CD4-positive, alpha-beta memory T cell (primary cell): Measurements from ENCODE around the gene KCNE1. TPM values are rescaled to one million over a fixed set of nuclear protein-coding genes. Genes with fewer than 3 reads are reported as not detected.
"Not testable (repeated sequence)": the region's sequence is repeated elsewhere in the genome, so short reads cannot be mapped to it uniquely, and the experiment has no call there.

Source experiments
- CTCF ChIA-PET: fragments of 350-600 bp; sonication (Branson Sonifier 250); formaldehyde crosslinking; loops from one replicate; lab custom pipeline; 2021; ENCODE audit warnings: inconsistent platforms; ENCODE audit not compliant: partially characterized antibody; lab: Charles Lee
- POLR2A ChIA-PET: fragments of 350-600 bp; sonication (Branson Sonifier 250); formaldehyde crosslinking; loops from one replicate; lab custom pipeline; 2021; ENCODE audit not compliant: partially characterized antibody; lab: Charles Lee
- DNase-seq, 5 donors: peaks; one replicate each; pipeline versions ENCODE4 v3.0.0 to v3.0.0-alpha.2; 2020 to 2022; ENCODE audit warnings: mixed read lengths in 1 of 5
- H3K27ac ChIP-seq: one replicate; pipeline ENCODE4 v1.7.0; 2013; ENCODE audit warnings: low read depth, low read length
- H3K27me3 ChIP-seq: 2 replicates; pipeline ENCODE4 v1.7.0; 2013; ENCODE audit warnings: mild to moderate bottlenecking, low read length, moderate library complexity; ENCODE audit not compliant: insufficient read depth
- H3K36me3 ChIP-seq: 2 replicates; pipeline ENCODE4 v1.7.0; 2013; ENCODE audit warnings: mild to moderate bottlenecking, low read length, moderate library complexity; ENCODE audit not compliant: insufficient read depth
- H3K4me1 ChIP-seq: 2 replicates; pipeline ENCODE4 v1.7.0; 2013; ENCODE audit warnings: mild to moderate bottlenecking, low read length, moderate library complexity; ENCODE audit not compliant: insufficient read depth
- H3K4me3 ChIP-seq, 2 donors: one replicate each; pipeline ENCODE4 v1.7.0; 2013; ENCODE audit warnings: low read length in 2 of 2, mild to moderate bottlenecking in 1 of 2
- H3K9me3 ChIP-seq, 2 donors: one replicate each; pipeline ENCODE4 v1.7.0; 2013; ENCODE audit warnings: low read length in 2 of 2, control low read depth in 1 of 2; ENCODE audit not compliant: control insufficient read depth in 1 of 2
- H3K27ac Mint-ChIP-seq, 7 donors: one replicate each; pipeline ENCODE4 v1.8.0; 2020 to 2021; ENCODE audit warnings: mixed read lengths in 7 of 7, mild to moderate bottlenecking in 6 of 7, inconsistent platforms in 3 of 7, moderate library complexity in 3 of 7
- H3K27me3 Mint-ChIP-seq, 2 donors: one replicate each; pipeline ENCODE4 v1.8.0; 2020 to 2021; ENCODE audit warnings: mixed read lengths in 2 of 2
- H3K36me3 Mint-ChIP-seq, 2 donors: one replicate each; pipeline ENCODE4 v1.8.0; 2020 to 2021; ENCODE audit warnings: mixed read lengths in 2 of 2, inconsistent platforms in 1 of 2, mild to moderate bottlenecking in 1 of 2
- H3K4me1 Mint-ChIP-seq, 4 donors: one replicate each; pipeline ENCODE4 v1.8.0; 2020 to 2021; ENCODE audit warnings: mixed read lengths in 4 of 4, mild to moderate bottlenecking in 1 of 4
- H3K4me3 Mint-ChIP-seq, 8 donors: one replicate each; pipeline ENCODE4 v1.8.0; 2020 to 2021; ENCODE audit warnings: mixed read lengths in 8 of 8, mild to moderate bottlenecking in 7 of 8, moderate library complexity in 6 of 8, inconsistent platforms in 3 of 8
- H3K9me3 Mint-ChIP-seq, 8 donors: one replicate each; pipeline ENCODE4 v1.8.0; 2020 to 2021; ENCODE audit warnings: mixed read lengths in 8 of 8, mild to moderate bottlenecking in 5 of 8, inconsistent platforms in 3 of 8, moderate library complexity in 1 of 8
- intact Hi-C: fragments of 100-400 bp; cut with micrococcal nuclease; formaldehyde crosslinking; loops from one replicate; pipeline ENCODE4 v1.15.1; 2023
- polyA plus RNA-seq, 2 donors: library from polyadenylated mRNA; unstranded; fragments of 300-500 nt; fragmentation: Illumina TruSeq; gene quantifications; one replicate each; pipeline ENCODE4 v1.2.3, GENCODE V29; 2021
- total RNA-seq, 2 experiments: library from RNA; stranded (reverse); gene quantifications; one replicate each; pipeline ENCODE4 v1.2.3, GENCODE V29; 2021

KCNE1 gene
- total and polyA plus RNA-seq, 4 experiments from 2014 or later: 0.14 to 0.22 (median 0.17) TPM; not detected in 1

- intact Hi-C loops: no loop called here
- no peak overlapping the region for H3K27ac Mint-ChIP-seq
- DNase-seq: no peak
- ChIA-PET POLR2A (no interaction called here), CTCF (no interaction called here)
- peaks cover 3 to 7% of the 10 kb centered on the region in 2 donors for H3K27me3 Mint-ChIP-seq
- peaks cover 2 to 48% (median 34%) of the 10 kb centered on the region in 8 donors for H3K9me3 Mint-ChIP-seq
- peaks cover 0 to 3% of the 10 kb centered on the region in 2 donors for H3K9me3 ChIP-seq
- no peaks in the 10 kb centered on the region for H3K27me3 ChIP-seq
- no peaks in the 10 kb centered on the region for H3K36me3 ChIP-seq
- H3K36me3 Mint-ChIP-seq: peaks cover 3 to 4% of the 10 kb centered on the region in 2 donors
- no peak overlapping the region for H3K27ac ChIP-seq
- H3K4me1 ChIP-seq: no peaks in the 10 kb centered on the region
- H3K4me3 Mint-ChIP-seq: no peak overlapping the region
- H3K4me1 Mint-ChIP-seq: no peaks in the 10 kb centered on the region
- H3K4me3 ChIP-seq: no peak overlapping the region
Measured at GRCh38 chr21:34500191-34500590, 11.8 kb downstream of the KCNE1 start.

- Histone ChIP-seq H3K4me1 (no peaks in the 10 kb centered on the region), H3K9me3 (peaks cover 0 to 3% of the 10 kb centered on the region in 2 donors), H3K27me3 (no peaks in the 10 kb centered on the region), H3K27ac (no peak overlapping the region), H3K4me3 (no peak overlapping the region), H3K36me3 (no peaks in the 10 kb centered on the region)
- Mint-ChIP-seq H3K4me1 (no peaks in the 10 kb centered on the region), H3K4me3 (no peak overlapping the region), H3K27me3 (peaks cover 3% of the 10 kb centered on the region in 2 donors), H3K9me3 (peaks cover 2 to 48% (median 34%) of the 10 kb centered on the region in 8 donors), H3K27ac (no peak overlapping the region), H3K36me3 (peaks cover 3 to 4% of the 10 kb centered on the region in 2 donors)
- POLR2A ChIA-PET: no interaction called here
- intact Hi-C loops: no loop called here
- CTCF ChIA-PET: no interaction called here
- no peak for DNase-seq
Measured at GRCh38 chr21:34499116-34499515, 12.9 kb downstream of the KCNE1 start.

GRCh38 chr21:34498623-34499022 is 13.4 kb downstream of the KCNE1 start:
- Histone ChIP-seq H3K27me3 (no peaks in the 10 kb centered on the region), H3K4me3 (no peak overlapping the region), H3K4me1 (no peaks in the 10 kb centered on the region), H3K27ac (no peak overlapping the region), H3K36me3 (no peaks in the 10 kb centered on the region), H3K9me3 (peaks cover 0 to 3% of the 10 kb centered on the region in 2 donors)
- ChIA-PET CTCF (no interaction called here), POLR2A (no interaction called here)
- Mint-ChIP-seq H3K9me3 (peaks cover 2 to 48% (median 34%) of the 10 kb centered on the region in 8 donors), H3K36me3 (peaks cover 3 to 4% of the 10 kb centered on the region in 2 donors), H3K27me3 (peaks cover 3% of the 10 kb centered on the region in 2 donors), H3K4me1 (no peaks in the 10 kb centered on the region), H3K4me3 (no peak overlapping the region), H3K27ac (no peak overlapping the region)
- intact Hi-C loops: no loop called here
- DNase-seq: no peak

GRCh38 chr21:34483854-34484253 is 28.2 kb downstream of the KCNE1 start:
- H3K27me3 Mint-ChIP-seq, H3K4me3 ChIP-seq, H3K4me1 Mint-ChIP-seq, H3K9me3 ChIP-seq, H3K4me3 Mint-ChIP-seq, H3K27ac Mint-ChIP-seq, H3K27me3 ChIP-seq, H3K9me3 Mint-ChIP-seq, H3K36me3 Mint-ChIP-seq, H3K27ac ChIP-seq, intact Hi-C loops, POLR2A ChIA-PET, CTCF ChIA-PET, H3K36me3 ChIP-seq, H3K4me1 ChIP-seq, DNase-seq: not testable (repeated sequence)

GRCh38 chr21:34483435-34483834 is 28.6 kb downstream of the KCNE1 start:
- H3K27me3 ChIP-seq, H3K27ac Mint-ChIP-seq, CTCF ChIA-PET, H3K27ac ChIP-seq, H3K4me1 ChIP-seq, H3K9me3 ChIP-seq, H3K36me3 ChIP-seq, H3K36me3 Mint-ChIP-seq, intact Hi-C loops, H3K9me3 Mint-ChIP-seq, DNase-seq, H3K4me3 ChIP-seq, POLR2A ChIA-PET, H3K4me1 Mint-ChIP-seq, H3K4me3 Mint-ChIP-seq, H3K27me3 Mint-ChIP-seq: not testable (repeated sequence)

- H3K27me3 ChIP-seq, H3K36me3 Mint-ChIP-seq, H3K4me3 ChIP-seq, DNase-seq, intact Hi-C loops, H3K27ac Mint-ChIP-seq, H3K36me3 ChIP-seq, H3K9me3 ChIP-seq, H3K4me1 Mint-ChIP-seq, H3K4me1 ChIP-seq, H3K9me3 Mint-ChIP-seq, H3K4me3 Mint-ChIP-seq, H3K27ac ChIP-seq, CTCF ChIA-PET, H3K27me3 Mint-ChIP-seq, POLR2A ChIA-PET: not testable (repeated sequence)
Measured at GRCh38 chr21:34467333-34467732, 44.7 kb downstream of the KCNE1 start.

- H3K27ac Mint-ChIP-seq, intact Hi-C loops, H3K9me3 Mint-ChIP-seq, H3K4me3 Mint-ChIP-seq, H3K36me3 Mint-ChIP-seq, H3K27me3 ChIP-seq, H3K4me1 Mint-ChIP-seq, CTCF ChIA-PET, H3K4me1 ChIP-seq, H3K36me3 ChIP-seq, H3K27ac ChIP-seq, H3K4me3 ChIP-seq, H3K27me3 Mint-ChIP-seq, H3K9me3 ChIP-seq, POLR2A ChIA-PET, DNase-seq: not testable (repeated sequence)
Measured at GRCh38 chr21:34459426-34459825, 52.6 kb downstream of the KCNE1 start.

GRCh38 chr21:34458266-34458665 is 53.7 kb downstream of the KCNE1 start:
- POLR2A ChIA-PET, H3K36me3 Mint-ChIP-seq, DNase-seq, H3K27ac Mint-ChIP-seq, H3K4me3 Mint-ChIP-seq, H3K9me3 Mint-ChIP-seq, H3K27me3 Mint-ChIP-seq, H3K27ac ChIP-seq, H3K36me3 ChIP-seq, CTCF ChIA-PET, H3K4me1 ChIP-seq, intact Hi-C loops, H3K9me3 ChIP-seq, H3K4me1 Mint-ChIP-seq, H3K4me3 ChIP-seq, H3K27me3 ChIP-seq: not testable (repeated sequence)
